Kidney capillary endothelial cell (primary cell): ENCODE data around the gene HHATL.
A peak's percentile ranks its signal among the peaks of the same experiment; 100 is the strongest.

Experiments
- DNase-seq: peaks from one replicate; pipeline ENCODE4 v3.0.0-alpha.2; 2018; ENCODE audit warnings: low spot score

HHATL gene

DNA sequence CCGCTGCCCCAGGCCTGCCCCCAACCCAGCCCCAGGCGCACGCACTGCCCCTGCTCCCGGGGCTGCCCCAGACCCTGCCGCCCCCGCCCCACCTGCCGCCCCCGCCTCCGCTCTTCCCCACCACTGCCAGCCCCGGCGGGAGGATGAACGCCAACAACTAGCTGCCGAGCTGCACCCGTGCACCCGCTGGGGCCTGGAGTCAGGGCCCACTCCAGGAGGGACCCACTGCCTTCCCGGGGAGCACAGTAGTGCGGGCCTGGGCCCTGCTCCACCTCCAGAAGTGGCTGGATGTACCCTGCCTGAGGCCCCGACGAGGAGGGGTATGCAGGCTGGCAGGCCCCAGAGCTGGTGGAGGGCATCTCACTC lies 38.2 kb downstream of the HHATL start:
- no peak for DNase-seq

DNA sequence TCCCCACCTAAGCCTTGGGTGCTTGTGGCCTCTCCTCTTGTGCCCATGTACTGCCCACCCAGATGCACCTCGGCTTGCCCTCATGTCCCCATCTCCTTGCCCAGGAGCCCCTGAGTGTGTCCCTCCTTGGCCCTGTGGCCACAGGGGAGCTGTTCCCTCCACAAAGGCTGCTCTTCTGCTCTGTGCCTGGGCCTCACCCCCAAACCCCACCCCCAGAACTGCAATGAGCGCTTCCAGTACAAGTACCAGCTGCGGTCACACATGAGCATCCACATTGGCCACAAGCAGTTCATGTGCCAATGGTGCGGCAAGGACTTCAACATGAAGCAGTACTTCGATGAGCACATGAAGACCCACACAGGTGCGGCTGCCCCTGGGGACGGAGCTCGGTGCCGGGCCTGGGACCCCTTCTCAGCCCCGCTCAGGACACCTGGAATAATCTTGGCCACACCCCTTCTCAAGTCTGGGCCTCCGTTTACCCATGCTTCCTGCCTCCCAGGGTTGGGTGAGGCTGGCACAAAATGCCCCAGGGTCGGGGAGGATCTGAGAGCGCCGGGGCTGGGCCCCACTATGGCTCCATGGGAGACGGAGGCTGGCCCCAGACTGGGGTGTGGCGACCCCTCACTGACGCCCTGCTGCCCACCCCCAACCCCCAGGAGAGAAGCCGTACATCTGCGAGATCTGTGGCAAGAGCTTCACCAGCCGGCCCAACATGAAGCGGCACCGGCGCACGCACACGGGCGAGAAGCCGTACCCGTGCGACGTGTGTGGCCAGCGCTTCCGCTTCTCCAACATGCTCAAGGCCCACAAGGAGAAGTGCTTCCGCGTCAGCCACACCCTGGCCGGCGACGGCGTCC lies 38.8 kb downstream of the HHATL start:
- DNase-seq = no peak

DNA sequence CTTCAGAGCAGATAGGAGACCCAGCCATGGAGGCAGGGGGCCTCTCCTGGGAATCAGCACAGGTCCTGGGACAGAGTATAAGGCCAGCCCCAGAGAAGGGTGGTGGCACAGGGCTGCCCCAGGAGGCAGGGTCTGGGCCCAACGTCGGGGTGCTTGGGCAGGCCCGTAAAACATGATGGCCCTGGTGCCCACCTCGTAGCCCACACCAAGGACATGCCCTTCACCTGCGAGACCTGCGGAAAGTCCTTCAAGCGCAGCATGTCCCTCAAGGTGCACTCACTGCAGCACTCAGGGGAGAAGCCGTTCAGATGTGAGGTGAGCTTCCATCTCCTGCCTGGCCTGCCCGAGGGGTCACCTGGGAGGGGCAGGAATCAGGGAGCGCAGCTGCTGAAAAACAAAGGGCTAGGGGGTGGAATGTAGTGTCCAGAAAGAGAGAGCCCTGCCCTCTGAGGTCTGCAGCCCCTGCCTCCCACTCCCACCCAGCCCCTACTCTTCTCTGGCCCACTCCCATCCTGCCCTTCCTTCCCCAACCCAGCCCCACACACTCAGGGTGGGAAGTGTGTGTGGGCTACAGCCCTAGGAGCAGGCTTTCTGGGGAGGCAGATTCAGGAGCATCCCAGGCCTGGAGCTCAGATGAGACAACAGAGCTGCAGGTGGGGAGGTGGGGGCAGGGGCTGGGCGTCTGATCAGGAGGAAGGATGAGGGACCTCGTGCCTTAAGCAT lies 39.6 kb downstream of the HHATL start:
- no peak for DNase-seq

DNA sequence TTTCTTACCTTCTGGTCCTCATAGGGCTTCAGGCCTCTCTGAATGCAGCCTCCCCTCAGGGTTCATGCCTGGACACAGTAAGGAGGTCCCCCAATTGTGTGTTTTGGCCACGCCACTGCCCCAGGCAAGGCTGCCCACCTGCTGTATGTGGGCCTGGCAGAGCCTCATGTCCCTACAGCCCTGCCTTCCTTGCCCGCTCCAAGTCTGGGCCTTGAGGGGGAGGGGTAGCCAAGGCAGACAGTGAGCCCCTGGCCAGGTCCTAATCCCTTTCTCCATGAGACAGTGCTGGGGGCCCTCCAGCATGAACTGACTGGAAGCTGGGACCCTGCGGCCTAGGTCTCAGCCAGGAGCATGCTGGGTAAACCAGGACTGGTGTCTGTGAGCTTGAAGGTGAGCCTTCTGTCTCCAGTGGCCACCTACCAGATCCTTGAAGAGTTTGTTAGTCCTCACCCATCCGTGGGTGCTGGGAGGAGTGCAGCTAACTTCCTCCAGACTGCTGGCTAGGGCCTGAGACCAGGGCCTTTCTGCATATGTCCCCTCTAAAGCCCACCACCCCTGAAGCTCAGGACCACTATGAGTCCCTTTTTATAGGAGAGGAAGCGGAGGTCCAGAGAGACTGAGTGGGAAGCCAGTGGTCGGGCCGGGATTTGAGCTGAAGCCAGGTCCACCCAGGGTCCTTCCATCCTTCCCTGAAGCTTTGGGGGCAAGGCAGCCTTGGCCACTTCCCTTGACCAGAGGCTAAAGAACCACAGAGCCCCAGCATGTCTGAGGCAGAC lies 40.4 kb downstream of the HHATL start:
- DNase-seq = no peak

- no peak for DNase-seq
These were observed 41.0 kb downstream of the HHATL start for GRCh38 chr3:42661593-42662022.

DNA sequence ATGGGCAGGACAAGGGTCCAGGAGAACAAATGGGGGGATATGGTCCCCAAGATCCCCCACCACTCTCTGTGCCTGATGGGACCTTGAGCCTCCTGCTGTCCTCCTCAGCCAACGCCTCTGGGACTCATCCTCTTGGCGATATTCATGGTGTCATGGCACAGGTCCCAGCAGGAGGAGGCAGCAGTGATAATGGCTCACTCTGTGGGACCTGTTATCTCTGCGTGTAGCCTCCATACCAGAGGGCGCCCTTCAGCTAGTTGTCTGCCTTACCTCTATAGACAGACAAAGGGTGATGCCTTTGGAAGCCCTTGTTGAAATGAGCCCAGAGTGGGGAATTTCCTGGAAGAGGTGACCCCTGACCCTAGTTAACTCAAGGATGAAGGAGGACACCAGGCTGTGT lies 41.7 kb downstream of the HHATL start:
- no peak for DNase-seq

GRCh38 chr3:42660131-42660715 lies 42.4 kb downstream of the HHATL start:
- DNase-seq = no peak

- no peak for DNase-seq
These were observed 43.0 kb downstream of the HHATL start for GRCh38 chr3:42659451-42660130.

DNA sequence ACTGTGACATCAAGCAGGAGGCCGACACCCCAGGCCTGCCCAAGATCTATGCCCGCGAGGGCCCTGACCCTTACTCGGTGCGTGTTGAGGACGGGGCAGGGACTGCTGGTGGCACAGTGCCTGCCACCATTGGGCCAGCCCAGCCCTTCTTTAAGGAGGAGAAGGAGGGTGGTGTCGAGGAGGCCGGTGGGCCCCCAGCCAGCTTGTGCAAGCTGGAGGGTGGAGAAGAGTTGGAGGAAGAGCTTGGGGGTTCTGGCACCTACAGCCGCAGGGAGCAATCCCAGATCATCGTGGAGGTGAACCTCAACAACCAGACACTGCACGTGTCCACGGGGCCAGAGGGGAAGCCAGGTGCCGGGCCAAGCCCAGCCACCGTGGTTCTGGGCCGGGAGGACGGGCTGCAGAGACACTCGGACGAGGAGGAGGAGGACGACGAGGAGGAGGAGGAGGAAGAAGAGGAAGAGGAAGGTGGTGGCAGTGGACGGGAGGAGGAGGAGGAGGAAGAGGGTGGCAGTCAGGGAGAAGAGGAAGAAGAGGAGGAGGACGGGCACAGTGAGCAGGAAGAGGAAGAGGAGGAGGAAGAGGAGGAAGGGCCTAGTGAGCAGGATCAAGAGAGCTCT lies 43.7 kb downstream of the HHATL start:
- DNase-seq = no peak

- no peak for DNase-seq
These were observed 44.4 kb downstream of the HHATL start for GRCh38 chr3:42658091-42658770.

GRCh38 chr3:42657675-42658074 lies 44.9 kb downstream of the HHATL start:
- no peak for DNase-seq

DNA sequence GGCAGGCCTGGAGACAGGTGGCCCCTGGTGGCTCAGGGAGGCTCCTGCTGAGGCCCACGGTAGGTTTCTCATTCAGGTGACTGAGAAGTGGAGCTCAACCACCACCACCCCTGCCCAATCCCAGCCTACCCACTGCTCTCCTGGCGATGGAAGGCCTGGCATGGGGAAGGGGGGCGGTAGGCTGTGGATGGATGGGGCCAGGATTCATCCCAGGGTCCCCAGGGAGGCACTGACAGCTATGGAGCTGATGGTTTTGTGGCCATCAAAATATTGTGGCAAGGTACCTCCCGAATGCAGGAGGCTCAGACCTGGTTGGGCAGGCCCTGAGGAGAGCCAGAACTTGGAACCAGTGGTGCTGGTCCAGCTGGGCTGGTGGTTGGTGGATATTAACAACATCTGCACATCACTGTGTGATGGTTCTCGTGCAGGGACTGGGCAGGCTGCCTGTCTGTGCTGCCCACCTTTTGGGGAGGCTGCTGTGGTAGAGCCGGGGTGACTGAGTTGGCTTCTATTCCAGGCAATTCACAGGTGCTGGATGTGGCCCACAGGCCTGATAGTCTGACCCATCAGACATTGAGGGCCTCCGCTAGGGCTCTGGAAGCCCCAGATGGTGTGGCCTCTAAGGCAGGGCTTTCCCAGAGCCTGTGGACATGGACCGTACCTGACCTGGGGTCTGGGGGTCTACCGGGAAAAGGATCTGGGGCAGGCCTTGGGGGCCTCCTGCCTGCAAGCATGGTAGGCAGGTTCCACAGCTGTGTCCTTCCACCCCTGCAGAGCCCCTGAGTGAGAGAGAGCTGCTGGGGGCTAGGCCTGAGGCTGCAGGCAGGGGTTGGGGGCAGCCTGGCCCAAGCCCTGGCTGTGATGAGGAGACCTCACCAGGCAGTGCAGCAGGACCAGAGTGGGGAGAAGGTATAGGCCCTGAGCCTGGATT lies 45.7 kb downstream of the HHATL start:
- no peak for DNase-seq

GRCh38 chr3:42655980-42656679 lies 46.5 kb downstream of the HHATL start:
- DNase-seq = no peak

GRCh38 chr3:42655331-42655888 lies 47.2 kb downstream of the HHATL start:
- DNase-seq = no peak

DNA sequence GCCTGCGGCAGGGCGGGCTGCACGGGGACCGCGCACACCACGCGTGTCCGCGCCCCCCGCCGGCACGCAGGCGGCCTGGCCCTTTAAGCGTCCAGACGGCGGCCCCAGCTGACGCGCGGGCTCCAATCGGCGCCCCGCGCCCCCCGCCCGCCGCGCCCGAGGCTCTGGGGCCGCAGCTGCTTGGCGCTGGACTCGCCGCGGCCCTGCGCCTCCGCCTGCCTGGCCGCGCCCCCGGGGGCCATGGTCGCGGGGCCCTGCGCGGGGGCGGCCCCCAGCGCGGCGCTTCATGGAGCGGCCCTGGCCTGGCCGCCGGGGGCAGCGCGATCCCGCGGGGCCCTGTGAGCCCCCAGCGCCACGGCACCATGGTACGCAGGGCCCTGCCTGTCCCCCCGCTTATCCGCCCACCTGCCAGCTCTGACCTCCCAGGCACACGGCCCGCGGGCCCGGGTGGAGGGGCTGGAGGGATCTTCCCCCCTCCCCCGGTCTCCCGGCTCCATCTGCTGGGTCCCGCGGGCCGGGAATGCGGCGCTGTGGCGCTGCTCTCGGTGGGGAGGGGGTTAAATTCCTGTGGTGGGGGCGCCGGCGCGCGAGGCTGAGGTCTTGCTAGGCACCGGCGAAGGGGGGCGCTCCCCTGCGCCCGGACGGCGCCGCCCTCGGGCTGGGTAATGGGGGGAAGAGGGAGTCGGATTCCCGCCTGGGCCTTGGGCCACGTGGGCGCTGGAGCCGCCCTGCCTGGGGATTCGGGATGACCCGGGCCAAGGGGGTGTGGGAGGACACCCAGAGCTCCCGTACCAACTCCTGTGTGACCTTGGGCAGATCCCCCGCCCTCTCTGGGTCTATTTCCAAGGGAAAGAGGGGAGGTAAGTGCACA lies 48.0 kb downstream of the HHATL start:
- DNase-seq = peak; percentile 43

DNA sequence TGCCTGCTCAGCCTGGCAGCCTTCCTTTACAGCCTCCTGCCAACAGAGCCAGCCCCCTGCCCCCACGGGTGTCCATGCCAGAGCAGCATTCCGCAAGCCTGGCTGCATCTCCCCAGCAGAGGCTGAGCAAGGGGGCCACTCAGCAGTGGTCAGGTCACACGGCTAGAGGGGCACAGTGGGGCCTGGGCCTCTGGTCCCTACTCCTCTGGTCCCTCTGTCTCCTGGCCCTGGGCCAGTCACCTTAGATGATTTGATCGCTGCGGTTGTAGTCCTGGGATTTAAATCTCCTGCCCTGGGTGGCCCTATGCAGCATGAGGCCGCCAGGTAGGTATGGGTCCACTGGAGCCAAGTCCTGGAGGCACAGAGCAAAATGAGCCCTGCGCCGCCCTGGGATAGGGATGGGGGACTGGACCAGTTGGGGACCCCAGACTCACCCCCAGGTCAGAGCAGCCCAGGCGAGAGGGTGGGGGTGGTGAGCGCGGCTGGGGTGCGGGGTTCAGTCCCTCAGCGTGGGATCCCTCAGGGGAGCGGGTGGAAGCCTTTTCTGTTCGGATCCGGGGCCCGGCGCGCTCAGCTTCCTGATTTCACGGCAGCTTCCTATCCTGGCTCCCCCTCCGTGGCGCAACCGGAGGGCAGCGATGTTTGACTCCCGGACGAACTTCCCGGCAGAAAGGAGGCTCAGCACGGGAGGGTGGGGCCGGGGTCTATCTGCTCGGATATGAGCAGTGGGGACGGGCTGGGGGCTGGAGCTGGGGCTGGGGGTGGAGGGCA lies 48.9 kb downstream of the HHATL start, which contains the start of gene ZBTB47:
TSS of gene ZBTB47 (plus strand) at position 138 of the 771 bp plus-strand sequence. CDS start 4,659 bp downstream, outside the sequence.
- peak; percentile 33 for DNase-seq

GRCh38 chr3:42653303-42653559 lies 49.4 kb downstream of the HHATL start:
- DNase-seq = no peak
